Lower lobe of right lung (tissue), 2 donors: Measurements from ENCODE around the gene MICAL1. TPM values are rescaled to one million over a fixed set of nuclear protein-coding genes. Genes with fewer than 3 reads are reported as not detected.
"Not testable (repeated sequence)": the region's sequence is repeated elsewhere in the genome, so short reads cannot be mapped to it uniquely, and the experiment has no call there.

Source experiments
- ATAC-seq, 2 donors: fragments of 200-7000 bp; cut with Tn5 transposase; one replicate each; pipeline ENCODE4 v1.9.1; 2020 to 2022; ENCODE audit warnings: mild to moderate bottlenecking in 2 of 2, moderate library complexity in 2 of 2
- DNase-seq: peaks from one replicate; pipeline ENCODE4 v3.0.0-alpha.2; 2020
- H3K27ac ChIP-seq: fragments of 200-600 bp; one replicate; pipeline ENCODE4 v1.8.0; 2022
- H3K27me3 ChIP-seq: fragments of 200-600 bp; one replicate; pipeline ENCODE4 v1.8.0; 2022; ENCODE audit warnings: low read depth
- H3K36me3 ChIP-seq: fragments of 200-600 bp; one replicate; pipeline ENCODE4 v1.8.0; 2022; ENCODE audit warnings: mild to moderate bottlenecking
- H3K4me1 ChIP-seq: fragments of 200-600 bp; one replicate; pipeline ENCODE4 v1.8.0; 2022
- H3K4me3 ChIP-seq: fragments of 200-600 bp; one replicate; pipeline ENCODE4 v1.8.0; 2022; ENCODE audit warnings: mild to moderate bottlenecking
- H3K9me3 ChIP-seq: fragments of 200-600 bp; one replicate; pipeline ENCODE4 v1.8.0; 2022
- CTCF ChIP-seq: fragments of 200-600 bp; IDR thresholded peaks from one replicate; pipeline ENCODE4 v1.8.0; 2022; ENCODE audit warnings: antibody characterized with exemption, mild to moderate bottlenecking
- intact Hi-C: fragments of 100-400 bp; cut with DNase I; formaldehyde crosslinking; loops from one replicate; pipeline ENCODE4 v1.11.0; 2022
- total RNA-seq: library from RNA; stranded (reverse); fragmentation: NEBNext Ultra II Directional; extraction: Animal tissue kit (Norgen Biotek cat#: 25700); gene quantifications from one replicate; pipeline ENCODE4 v1.2.1, GENCODE V29; 2021
- donor health status: DM: no; HTN: yes; CAD: no; lungs with severe emphysema.

The MICAL1 gene
- total RNA-seq, 1 donor from 2014 or later, result 79.4 TPM

- Histone ChIP-seq H3K36me3 (peaks cover 87% of the 10 kb centered on the region), H3K4me3 (no peak overlapping the region), H3K27me3 (no peaks in the 10 kb centered on the region), H3K4me1 (peaks cover 9% of the 10 kb centered on the region), H3K27ac (no peak overlapping the region), H3K9me3 (no peaks in the 10 kb centered on the region)
- ATAC-seq, result no peak
- DNase-seq, result no peak
- no peak for TF ChIP-seq CTCF
- intact Hi-C loops, result no loop called here
Measured at GRCh38 chr6:109467696-109468095, 12.1 kb upstream of the MICAL1 start.

- no peak for TF ChIP-seq CTCF
- H3K36me3 ChIP-seq, result peaks cover 84% of the 10 kb centered on the region
- H3K27ac ChIP-seq, result no peak overlapping the region
- ATAC-seq (peak; percentile 54 to 73), DNase-seq (no peak)
- no peak overlapping the region for H3K4me3 ChIP-seq
- H3K4me1 ChIP-seq, result peaks cover 9% of the 10 kb centered on the region
- intact Hi-C loops, result no loop called here
- H3K9me3 ChIP-seq, result no peaks in the 10 kb centered on the region
- no peaks in the 10 kb centered on the region for H3K27me3 ChIP-seq
Measured at GRCh38 chr6:109466212-109466923, 10.8 kb upstream of the MICAL1 start.

- no peak for TF ChIP-seq CTCF
- peak; percentile 93 to 95 for ATAC-seq
- Histone ChIP-seq H3K36me3 (peaks cover 78% of the 10 kb centered on the region), H3K4me1 (peaks cover 9% of the 10 kb centered on the region), H3K9me3 (no peaks in the 10 kb centered on the region), H3K27ac (no peak overlapping the region), H3K4me3 (no peak overlapping the region), H3K27me3 (no peaks in the 10 kb centered on the region)
- DNase-seq, result peak; percentile 79
- intact Hi-C loops, result no loop called here
Measured at GRCh38 chr6:109465772-109466171, 10.2 kb upstream of the MICAL1 start.

GRCh38 chr6:109461733-109462526 is 6.4 kb upstream of the MICAL1 start:
- H3K27ac ChIP-seq, result no peak overlapping the region
- ATAC-seq, result no peak
- peaks cover 37% of the 10 kb centered on the region for H3K4me1 ChIP-seq
- no peaks in the 10 kb centered on the region for H3K9me3 ChIP-seq
- peaks cover 46% of the 10 kb centered on the region for H3K36me3 ChIP-seq
- DNase-seq, result no peak
- no peaks in the 10 kb centered on the region for H3K27me3 ChIP-seq
- intact Hi-C loops, result no loop called here
- TF ChIP-seq CTCF, result no peak
- no peak overlapping the region for H3K4me3 ChIP-seq

- H3K27me3 ChIP-seq, H3K4me3 ChIP-seq, H3K27ac ChIP-seq, intact Hi-C loops, H3K9me3 ChIP-seq, DNase-seq, ATAC-seq: not testable (repeated sequence)
- Histone ChIP-seq H3K36me3 (peaks cover 38% of the 10 kb centered on the region), H3K4me1 (peaks cover 39% of the 10 kb centered on the region)
Measured at GRCh38 chr6:109461205-109461604, 5.6 kb upstream of the MICAL1 start.
